Left colon (tissue), 2 donors: ENCODE results near the gene CHST4. TPM values are rescaled to one million over a fixed set of nuclear protein-coding genes. Genes with fewer than 3 reads are reported as not detected.
"Not testable (repeated sequence)": the region's sequence is repeated elsewhere in the genome, so short reads cannot be mapped to it uniquely, and the experiment has no call there.

ENCODE experiments used
- ATAC-seq: fragments of 200-7000 bp; cut with Tn5 transposase; one replicate; pipeline ENCODE4 v1.9.1; 2020; ENCODE audit warnings: mild to moderate bottlenecking, moderate library complexity
- DNase-seq, 2 donors: peaks; one replicate each; pipeline ENCODE4 v3.0.0-alpha.2; 2020
- intact Hi-C, 2 donors: fragments of 100-400 bp; cut with DNase I in 1 of 2; cut with micrococcal nuclease in 1 of 2; formaldehyde crosslinking; loops; one replicate each; pipeline versions ENCODE4 v1.11.2 to v1.14.0; 2022; cut with DNase I, micrococcal nuclease
- total RNA-seq, 2 donors: library from RNA; stranded (reverse); fragmentation: NEBNext Ultra II Directional; extraction: Animal tissue kit (Norgen Biotek cat#: 25700); gene quantifications; one replicate each; pipeline ENCODE4 v1.2.1, GENCODE V29; 2021
- donor health status: DM: no; HTN: no; CAD: no.
- donor health status: DM: yes; HTN: yes; CAD: no.

CHST4 gene
- total RNA-seq, 2 donors from 2014 or later: not detected

- no peak for ATAC-seq
- DNase-seq: no peak
- intact Hi-C loops: no loop called here
Measured at GRCh38 chr16:71514476-71514875, 11.8 kb upstream of the CHST4 start.

- intact Hi-C loops: no loop called here
- ATAC-seq: peak; percentile 88
- peak; percentile 31 to 55 for DNase-seq
Measured at GRCh38 chr16:71515026-71515425, 11.2 kb upstream of the CHST4 start.

- no peak for DNase-seq
- intact Hi-C loops: no loop called here
- ATAC-seq: no peak
Measured at GRCh38 chr16:71520550-71520949, 5.7 kb upstream of the CHST4 start.

- intact Hi-C loops: no loop called here
- DNase-seq (no peak), ATAC-seq (no peak)
Measured at GRCh38 chr16:71524566-71525553, 1.4 kb upstream of the CHST4 start.

- intact Hi-C loops: no loop called here
- ATAC-seq: no peak
Measured at GRCh38 chr16:71528257-71528656, 2.0 kb downstream of the CHST4 start.

GRCh38 chr16:71528863-71529262, 2.6 kb downstream of the CHST4 start:
- ATAC-seq: no peak

More at GRCh38 chr16:71528257-71528656, 2.0 kb downstream of the CHST4 start:
- DNase-seq: no peak

GRCh38 chr16:71532366-71532765, 6.1 kb downstream of the CHST4 start:
- no peak for DNase-seq
- intact Hi-C loops: no loop called here
- no peak for ATAC-seq

More at GRCh38 chr16:71528863-71529262, 2.6 kb downstream of the CHST4 start:
- intact Hi-C loops: no loop called here
- DNase-seq: no peak

- intact Hi-C loops: no loop called here
- ATAC-seq (no peak), DNase-seq (no peak)
Measured at GRCh38 chr16:71536752-71537499, 10.7 kb downstream of the CHST4 start.

GRCh38 chr16:71537643-71538042, 11.4 kb downstream of the CHST4 start:
- ATAC-seq (peak; percentile 88), DNase-seq (peak in 1 of 2 donors; percentile 60)
- intact Hi-C loops: no loop called here

GRCh38 chr16:71542377-71542776, 16.2 kb downstream of the CHST4 start:
- ATAC-seq (peak; percentile 57), DNase-seq (peak in 1 of 2 donors; percentile 65)
- intact Hi-C loops: no loop called here

- DNase-seq (no peak), ATAC-seq (no peak)
- intact Hi-C loops: no loop called here
Measured at GRCh38 chr16:71547168-71547567, 20.9 kb downstream of the CHST4 start.

- ATAC-seq (peak; percentile 84), DNase-seq (no peak)
- intact Hi-C loops: no loop called here
Measured at GRCh38 chr16:71552698-71553503, 26.7 kb downstream of the CHST4 start.

GRCh38 chr16:71555230-71555891, 29.1 kb downstream of the CHST4 start:
- intact Hi-C loops: no loop called here
- ATAC-seq: peak; percentile 72
- no peak for DNase-seq

GRCh38 chr16:71557299-71557698, 31.1 kb downstream of the CHST4 start:
- intact Hi-C loops: no loop called here
- DNase-seq: no peak

GRCh38 chr16:71557954-71558582, 31.8 kb downstream of the CHST4 start:
- intact Hi-C loops: no loop called here
- no peak for ATAC-seq
- no peak for DNase-seq

More at GRCh38 chr16:71557299-71557698, 31.1 kb downstream of the CHST4 start:
- ATAC-seq: no peak

- no peak for ATAC-seq
- intact Hi-C loops: loop anchor here in 1 of 2 donors (10.0 kb wide), 1 partner anchor 65 kb away; the partner anchor contains the start of gene MARVELD3
- no peak for DNase-seq
Measured at GRCh38 chr16:71559855-71560254, 33.6 kb downstream of the CHST4 start.

GRCh38 chr16:71561886-71562285, 35.7 kb downstream of the CHST4 start:
- ATAC-seq, DNase-seq: not testable (repeated sequence)
- intact Hi-C loops: loop anchor here in 1 of 2 donors (10.0 kb wide), 1 partner anchor 63 kb away; the partner anchor contains the start of gene MARVELD3

GRCh38 chr16:71562552-71562951, 36.3 kb downstream of the CHST4 start:
- DNase-seq: no peak
- intact Hi-C loops: loop anchor here in 1 of 2 donors (10.0 kb wide), 1 partner anchor 62 kb away; the partner anchor contains the start of gene MARVELD3
- ATAC-seq: no peak
